Fibroblast of the aortic adventitia (primary cell): ENCODE results near the gene HID1. TPM values are rescaled to one million over a fixed set of nuclear protein-coding genes. Genes with fewer than 3 reads are reported as not detected.

Experiments used
- DNase-seq: peaks from one replicate; pipeline ENCODE4 v3.0.0-alpha.2; 2010; ENCODE audit warnings: low read depth
- H3K4me3 ChIP-seq: 2 replicates; pipeline ENCODE4 v1.5.1; 2011; ENCODE audit warnings: low read depth, mild to moderate bottlenecking, control low read depth, low read length, moderate library complexity
- total RNA-seq: library from RNA; depleted of rRNA; stranded (reverse); fragments of >200 nt; gene quantifications from 2 replicates; pipeline ENCODE4 v1.2.3, GENCODE V29; 2012; ENCODE audit warnings: low replicate concordance
- TF ChIP-seq, protein P1 (sequence below): IDR thresholded peaks from 2 replicates; pipeline ENCODE4 v1.5.1; 2011; ENCODE audit warnings: mild to moderate bottlenecking, low read length, control low read depth, inconsistent platforms; ENCODE audit not compliant: insufficient read depth

Gene HID1
- total RNA-seq, 1 donor = 0.90 TPM

DNA sequence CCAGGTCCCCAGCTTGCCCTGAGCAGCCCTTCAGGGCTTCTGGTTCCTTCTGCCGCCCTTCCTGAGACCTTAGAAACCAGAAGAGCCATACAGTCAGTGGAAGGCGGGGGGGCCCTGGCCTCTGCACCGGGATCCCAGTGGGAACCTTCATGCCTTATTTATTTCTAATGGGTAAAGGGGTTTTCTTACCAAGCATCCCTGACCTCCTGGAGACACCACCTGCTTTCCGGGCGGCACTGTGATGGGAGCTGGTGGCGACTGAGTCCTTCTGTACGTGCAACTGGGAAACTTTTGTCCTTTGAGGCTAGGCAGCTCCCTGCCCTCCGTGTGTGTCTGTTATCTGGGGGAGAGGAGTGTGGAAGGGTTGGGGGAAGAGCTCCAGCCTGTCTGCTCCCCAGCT, 32.7 kb upstream of the HID1 start:
- no peak overlapping the region for H3K4me3 ChIP-seq
- DNase-seq = no peak
- TF ChIP-seq, protein P1, sequence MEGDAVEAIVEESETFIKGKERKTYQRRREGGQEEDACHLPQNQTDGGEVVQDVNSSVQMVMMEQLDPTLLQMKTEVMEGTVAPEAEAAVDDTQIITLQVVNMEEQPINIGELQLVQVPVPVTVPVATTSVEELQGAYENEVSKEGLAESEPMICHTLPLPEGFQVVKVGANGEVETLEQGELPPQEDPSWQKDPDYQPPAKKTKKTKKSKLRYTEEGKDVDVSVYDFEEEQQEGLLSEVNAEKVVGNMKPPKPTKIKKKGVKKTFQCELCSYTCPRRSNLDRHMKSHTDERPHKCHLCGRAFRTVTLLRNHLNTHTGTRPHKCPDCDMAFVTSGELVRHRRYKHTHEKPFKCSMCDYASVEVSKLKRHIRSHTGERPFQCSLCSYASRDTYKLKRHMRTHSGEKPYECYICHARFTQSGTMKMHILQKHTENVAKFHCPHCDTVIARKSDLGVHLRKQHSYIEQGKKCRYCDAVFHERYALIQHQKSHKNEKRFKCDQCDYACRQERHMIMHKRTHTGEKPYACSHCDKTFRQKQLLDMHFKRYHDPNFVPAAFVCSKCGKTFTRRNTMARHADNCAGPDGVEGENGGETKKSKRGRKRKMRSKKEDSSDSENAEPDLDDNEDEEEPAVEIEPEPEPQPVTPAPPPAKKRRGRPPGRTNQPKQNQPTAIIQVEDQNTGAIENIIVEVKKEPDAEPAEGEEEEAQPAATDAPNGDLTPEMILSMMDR = no peak

DNA sequence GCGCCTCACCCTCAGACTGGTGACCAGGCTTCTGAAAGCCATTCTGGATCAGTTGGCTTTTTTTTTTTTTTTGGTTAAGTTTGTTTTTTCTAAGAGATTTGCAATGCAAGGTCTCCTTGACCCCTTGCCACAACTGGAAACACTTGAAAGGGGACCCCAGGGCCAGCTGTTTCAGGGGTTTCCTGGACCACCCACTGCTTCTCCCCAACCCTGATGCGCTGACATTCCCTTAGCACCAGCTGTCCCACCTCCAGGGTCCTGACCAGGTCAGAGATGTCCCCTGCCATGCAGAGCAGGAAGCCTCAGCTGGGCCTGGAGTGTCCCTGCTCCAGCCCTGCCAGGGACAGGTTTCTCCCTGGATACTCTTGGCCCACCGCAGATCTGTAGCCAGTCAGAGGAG, 31.8 kb upstream of the HID1 start:
- no peak overlapping the region for H3K4me3 ChIP-seq
- TF ChIP-seq, protein P1 = no peak

DNA sequence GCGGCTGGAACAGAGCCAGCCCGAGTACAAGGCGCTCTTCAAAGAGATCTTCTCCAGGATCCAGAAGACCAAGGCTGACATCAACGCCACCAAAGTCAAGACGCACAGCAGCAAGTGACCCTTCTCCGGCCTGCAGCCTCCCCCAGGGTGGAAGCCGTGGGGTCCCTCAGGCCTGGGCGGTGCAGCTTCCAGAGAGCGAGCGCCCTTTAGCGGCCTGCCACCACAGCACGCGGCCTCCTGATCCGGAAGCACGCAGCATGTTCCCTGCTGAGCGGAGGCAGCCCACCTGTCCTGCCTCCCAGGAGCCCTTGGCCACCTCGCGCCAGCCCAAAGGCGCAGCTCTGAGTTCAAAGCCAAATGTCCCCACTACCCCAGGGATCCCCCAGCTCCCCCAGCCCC, 31.4 kb upstream of the HID1 start:
- no peak overlapping the region for H3K4me3 ChIP-seq
- no peak for DNase-seq
- TF ChIP-seq, protein P1 = no peak

More for the DNA sequence above, 31.8 kb upstream of the HID1 start:
- no peak for DNase-seq

DNA sequence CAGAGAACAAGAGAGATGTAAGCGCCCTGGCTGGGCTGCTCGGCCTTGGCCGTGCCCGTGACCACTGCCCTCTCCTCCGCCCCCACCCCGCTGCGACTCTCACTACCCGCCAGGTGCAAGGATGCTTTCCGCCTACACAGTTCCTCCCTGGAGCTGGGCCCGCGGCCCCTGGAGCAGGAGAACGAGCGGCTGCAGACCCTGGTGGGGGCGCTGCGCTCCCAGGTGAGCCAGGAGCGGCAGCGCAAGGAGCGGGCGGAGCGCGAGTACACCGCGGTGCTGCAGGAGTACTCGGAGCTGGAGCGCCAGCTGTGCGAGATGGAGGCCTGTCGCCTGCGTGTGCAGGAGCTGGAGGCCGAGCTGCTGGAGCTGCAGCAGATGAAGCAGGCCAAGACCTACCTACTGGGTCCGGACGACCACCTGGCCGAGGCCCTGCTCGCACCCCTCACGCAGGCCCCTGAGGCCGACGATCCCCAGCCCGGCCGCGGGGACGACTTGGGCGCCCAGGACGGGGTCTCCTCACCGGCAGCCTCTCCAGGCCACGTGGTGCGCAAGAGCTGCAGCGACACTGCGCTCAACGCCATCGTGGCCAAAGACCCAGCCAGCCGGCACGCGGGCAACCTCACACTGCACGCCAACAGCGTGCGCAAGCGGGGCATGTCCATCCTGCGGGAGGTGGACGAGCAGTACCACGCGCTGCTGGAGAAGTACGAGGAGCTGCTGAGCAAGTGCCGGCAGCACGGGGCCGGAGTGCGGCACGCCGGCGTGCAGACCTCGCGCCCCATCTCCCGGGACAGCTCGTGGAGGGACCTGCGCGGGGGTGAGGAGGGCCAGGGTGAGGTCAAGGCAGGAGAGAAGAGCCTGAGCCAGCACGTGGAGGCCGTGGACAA, 30.8 kb upstream of the HID1 start:
- TF ChIP-seq, protein P1 = no peak
- H3K4me3 ChIP-seq = no peak overlapping the region
- no peak for DNase-seq

DNA sequence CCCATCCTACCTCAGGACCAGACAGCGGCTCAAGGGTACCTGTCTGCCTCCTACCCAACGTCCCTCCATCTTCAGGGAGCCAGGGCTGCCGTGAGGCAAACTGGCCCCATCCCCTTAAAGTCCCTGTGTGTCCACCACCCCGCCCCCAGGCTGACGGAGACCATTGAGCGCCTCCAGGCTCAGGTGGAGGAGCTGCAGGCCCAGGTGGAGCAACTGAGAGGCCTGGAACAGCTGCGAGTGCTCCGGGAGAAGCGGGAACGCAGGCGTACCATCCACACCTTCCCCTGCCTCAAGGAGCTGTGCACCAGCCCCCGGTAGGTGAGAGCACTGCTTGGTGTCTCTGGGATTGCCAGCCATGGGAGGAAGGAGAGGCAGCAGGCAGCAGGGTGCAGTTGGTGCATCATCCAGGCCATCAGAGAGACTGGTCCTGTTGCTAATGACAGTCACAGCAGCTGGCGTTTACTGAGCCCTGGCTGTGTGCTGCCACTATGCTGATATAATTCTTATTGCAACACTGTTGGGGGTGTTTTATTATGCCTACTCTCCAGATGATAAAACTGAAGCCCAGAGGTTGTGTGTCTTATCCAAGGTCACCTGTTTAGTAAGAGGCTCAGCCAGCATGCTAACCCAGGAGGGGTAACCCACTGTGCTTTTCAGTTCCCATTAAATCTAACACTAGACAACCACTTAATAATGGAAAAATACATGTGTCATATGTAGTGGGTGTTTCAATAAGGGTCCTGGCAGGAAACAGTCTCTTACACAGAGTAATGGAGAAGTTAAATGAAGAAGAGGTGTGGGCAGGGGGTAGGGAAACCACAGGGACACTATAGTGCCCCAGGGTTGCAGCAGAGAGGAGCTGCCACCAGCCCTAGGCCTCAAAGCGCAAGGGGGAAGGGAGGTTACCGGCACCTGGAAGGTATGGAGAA, 29.6 kb upstream of the HID1 start:
- no peak for DNase-seq
- TF ChIP-seq, protein P1 = no peak
- H3K4me3 ChIP-seq = no peak overlapping the region

DNA sequence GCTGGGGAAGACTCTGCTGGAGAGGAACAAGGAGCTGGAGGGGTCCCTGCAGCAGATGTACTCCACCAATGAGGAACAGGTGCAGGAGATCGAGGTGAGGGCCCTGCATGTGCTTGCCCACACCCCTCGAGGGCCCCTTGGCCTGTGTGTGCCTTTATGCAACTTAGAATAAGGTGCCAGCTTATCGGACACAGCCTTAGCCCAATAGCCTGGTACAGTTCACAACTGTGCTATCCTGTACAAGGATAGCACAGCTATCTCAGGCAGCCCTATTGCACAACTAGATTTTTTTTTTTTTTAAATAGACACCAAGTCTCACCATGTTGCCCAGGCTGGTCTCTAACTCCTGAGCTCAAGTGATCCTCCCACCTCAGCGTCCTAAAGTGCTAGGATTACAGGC, 27.0 kb upstream of the HID1 start:
- no peak overlapping the region for H3K4me3 ChIP-seq
- TF ChIP-seq, protein P1 = no peak
- no peak for DNase-seq
